CD4-positive, alpha-beta memory T cell (primary cell): Measurements from ENCODE around the gene SKAP1. TPM values are rescaled to one million over a fixed set of nuclear protein-coding genes. Genes with fewer than 3 reads are reported as not detected.
A peak's percentile ranks its signal among the peaks of the same experiment; 100 is the strongest.

ENCODE experiments used
- CTCF ChIA-PET: fragments of 350-600 bp; sonication (Branson Sonifier 250); formaldehyde crosslinking; loops from one replicate; lab custom pipeline; 2021; ENCODE audit warnings: inconsistent platforms; ENCODE audit not compliant: partially characterized antibody; lab: Charles Lee
- POLR2A ChIA-PET: fragments of 350-600 bp; sonication (Branson Sonifier 250); formaldehyde crosslinking; loops from one replicate; lab custom pipeline; 2021; ENCODE audit not compliant: partially characterized antibody; lab: Charles Lee
- DNase-seq, 5 donors: peaks; one replicate each; pipeline versions ENCODE4 v3.0.0 to v3.0.0-alpha.2; 2020 to 2022; ENCODE audit warnings: mixed read lengths in 1 of 5
- H3K27ac ChIP-seq: one replicate; pipeline ENCODE4 v1.7.0; 2013; ENCODE audit warnings: low read depth, low read length
- H3K27me3 ChIP-seq: 2 replicates; pipeline ENCODE4 v1.7.0; 2013; ENCODE audit warnings: mild to moderate bottlenecking, low read length, moderate library complexity; ENCODE audit not compliant: insufficient read depth
- H3K36me3 ChIP-seq: 2 replicates; pipeline ENCODE4 v1.7.0; 2013; ENCODE audit warnings: mild to moderate bottlenecking, low read length, moderate library complexity; ENCODE audit not compliant: insufficient read depth
- H3K4me1 ChIP-seq: 2 replicates; pipeline ENCODE4 v1.7.0; 2013; ENCODE audit warnings: mild to moderate bottlenecking, low read length, moderate library complexity; ENCODE audit not compliant: insufficient read depth
- H3K4me3 ChIP-seq, 2 donors: one replicate each; pipeline ENCODE4 v1.7.0; 2013; ENCODE audit warnings: low read length in 2 of 2, mild to moderate bottlenecking in 1 of 2
- H3K9me3 ChIP-seq, 2 donors: one replicate each; pipeline ENCODE4 v1.7.0; 2013; ENCODE audit warnings: low read length in 2 of 2, control low read depth in 1 of 2; ENCODE audit not compliant: control insufficient read depth in 1 of 2
- H3K27ac Mint-ChIP-seq, 7 donors: one replicate each; pipeline ENCODE4 v1.8.0; 2020 to 2021; ENCODE audit warnings: mixed read lengths in 7 of 7, mild to moderate bottlenecking in 6 of 7, inconsistent platforms in 3 of 7, moderate library complexity in 3 of 7
- H3K27me3 Mint-ChIP-seq, 2 donors: one replicate each; pipeline ENCODE4 v1.8.0; 2020 to 2021; ENCODE audit warnings: mixed read lengths in 2 of 2
- H3K36me3 Mint-ChIP-seq, 2 donors: one replicate each; pipeline ENCODE4 v1.8.0; 2020 to 2021; ENCODE audit warnings: mixed read lengths in 2 of 2, inconsistent platforms in 1 of 2, mild to moderate bottlenecking in 1 of 2
- H3K4me1 Mint-ChIP-seq, 4 donors: one replicate each; pipeline ENCODE4 v1.8.0; 2020 to 2021; ENCODE audit warnings: mixed read lengths in 4 of 4, mild to moderate bottlenecking in 1 of 4
- H3K4me3 Mint-ChIP-seq, 8 donors: one replicate each; pipeline ENCODE4 v1.8.0; 2020 to 2021; ENCODE audit warnings: mixed read lengths in 8 of 8, mild to moderate bottlenecking in 7 of 8, moderate library complexity in 6 of 8, inconsistent platforms in 3 of 8
- H3K9me3 Mint-ChIP-seq, 8 donors: one replicate each; pipeline ENCODE4 v1.8.0; 2020 to 2021; ENCODE audit warnings: mixed read lengths in 8 of 8, mild to moderate bottlenecking in 5 of 8, inconsistent platforms in 3 of 8, moderate library complexity in 1 of 8
- intact Hi-C: fragments of 100-400 bp; cut with micrococcal nuclease; formaldehyde crosslinking; loops from one replicate; pipeline ENCODE4 v1.15.1; 2023
- polyA plus RNA-seq, 2 donors: library from polyadenylated mRNA; unstranded; fragments of 300-500 nt; fragmentation: Illumina TruSeq; gene quantifications; one replicate each; pipeline ENCODE4 v1.2.3, GENCODE V29; 2021
- total RNA-seq, 2 experiments: library from RNA; stranded (reverse); gene quantifications; one replicate each; pipeline ENCODE4 v1.2.3, GENCODE V29; 2021

Gene SKAP1
- total and polyA plus RNA-seq, 4 experiments from 2014 or later: 83.4 to 336 (median 165) TPM

- no peak for DNase-seq
- peaks cover 46 to 86% (median 65%) of the 10 kb centered on the region in 4 donors for H3K4me1 Mint-ChIP-seq
- no peaks in the 10 kb centered on the region for H3K9me3 Mint-ChIP-seq
- POLR2A ChIA-PET: interaction anchor here (1.4 kb wide), 1 partner anchor 11 kb away, joined by 3 read pairs; no protein-coding TSS in a partner anchor
- H3K27me3 Mint-ChIP-seq: no peaks in the 10 kb centered on the region
- H3K4me3 Mint-ChIP-seq: no peak overlapping the region
- H3K4me1 ChIP-seq: peaks cover 52% of the 10 kb centered on the region
- no peaks in the 10 kb centered on the region for H3K27me3 ChIP-seq
- no peaks in the 10 kb centered on the region for H3K9me3 ChIP-seq
- intact Hi-C loops: no loop called here
- no peak overlapping the region for H3K4me3 ChIP-seq
- H3K27ac ChIP-seq: no peak overlapping the region
- CTCF ChIA-PET: interaction anchor here (1.0 to 1.4 kb wide), 2 partner anchors 11 to 362 kb away, joined by 3 read pairs; no protein-coding TSS in a partner anchor
- H3K36me3 Mint-ChIP-seq: peaks cover 11 to 16% of the 10 kb centered on the region in 2 donors
- H3K27ac Mint-ChIP-seq: no peak overlapping the region
- H3K36me3 ChIP-seq: no peaks in the 10 kb centered on the region
Observed at GRCh38 chr17:48238933-48239602, 190.9 kb downstream of the SKAP1 start.

GRCh38 chr17:48237456-48237855 lies 192.6 kb downstream of the SKAP1 start:
- H3K27me3 ChIP-seq: no peaks in the 10 kb centered on the region
- no peaks in the 10 kb centered on the region for H3K27me3 Mint-ChIP-seq
- CTCF ChIA-PET: no interaction called here
- peak overlapping the region in 1 of 8 donors; percentile 1 for H3K4me3 Mint-ChIP-seq
- H3K9me3 Mint-ChIP-seq: no peaks in the 10 kb centered on the region
- H3K4me3 ChIP-seq: no peak overlapping the region
- H3K27ac Mint-ChIP-seq: peak overlapping the region in 3 of 7 donors; percentile 18 to 23 (median 22)
- H3K4me1 Mint-ChIP-seq: peaks cover 39 to 74% (median 54%) of the 10 kb centered on the region in 4 donors
- H3K36me3 ChIP-seq: no peaks in the 10 kb centered on the region
- peaks cover 37% of the 10 kb centered on the region for H3K4me1 ChIP-seq
- no peaks in the 10 kb centered on the region for H3K9me3 ChIP-seq
- H3K36me3 Mint-ChIP-seq: peaks cover 14 to 20% of the 10 kb centered on the region in 2 donors
- POLR2A ChIA-PET: no interaction called here
- DNase-seq: no peak
- intact Hi-C loops: no loop called here
- H3K27ac ChIP-seq: no peak overlapping the region

GRCh38 chr17:48236681-48237134 lies 193.3 kb downstream of the SKAP1 start:
- Histone ChIP-seq H3K9me3 (no peaks in the 10 kb centered on the region), H3K27ac (no peak overlapping the region), H3K4me3 (no peak overlapping the region), H3K4me1 (peaks cover 30% of the 10 kb centered on the region), H3K36me3 (no peaks in the 10 kb centered on the region), H3K27me3 (no peaks in the 10 kb centered on the region)
- Mint-ChIP-seq H3K36me3 (peaks cover 18 to 20% of the 10 kb centered on the region in 2 donors), H3K9me3 (no peaks in the 10 kb centered on the region), H3K4me1 (peaks cover 35 to 71% (median 48%) of the 10 kb centered on the region in 4 donors), H3K27ac (no peak overlapping the region), H3K27me3 (no peaks in the 10 kb centered on the region), H3K4me3 (no peak overlapping the region)
- no peak for DNase-seq
- ChIA-PET POLR2A (no interaction called here), CTCF (no interaction called here)
- intact Hi-C loops: no loop called here

- CTCF ChIA-PET: interaction anchor here (1.1 to 1.6 kb wide), 3 partner anchors 9 to 358 kb away, joined by 3 to 7 read pairs (median 3); no protein-coding TSS in a partner anchor
- H3K4me1 Mint-ChIP-seq: peaks cover 29 to 58% (median 39%) of the 10 kb centered on the region in 4 donors
- peak overlapping the region in 1 of 7 donors; percentile 6 for H3K27ac Mint-ChIP-seq
- Histone ChIP-seq H3K27me3 (no peaks in the 10 kb centered on the region), H3K27ac (no peak overlapping the region), H3K9me3 (no peaks in the 10 kb centered on the region), H3K4me1 (peaks cover 15% of the 10 kb centered on the region), H3K4me3 (no peak overlapping the region), H3K36me3 (no peaks in the 10 kb centered on the region)
- DNase-seq: no peak
- no peak overlapping the region for H3K4me3 Mint-ChIP-seq
- intact Hi-C loops: no loop called here
- peaks cover 25 to 27% of the 10 kb centered on the region in 2 donors for H3K36me3 Mint-ChIP-seq
- H3K9me3 Mint-ChIP-seq: no peaks in the 10 kb centered on the region
- H3K27me3 Mint-ChIP-seq: no peaks in the 10 kb centered on the region
- POLR2A ChIA-PET: no interaction called here
Observed at GRCh38 chr17:48234922-48235321, 195.1 kb downstream of the SKAP1 start.

GRCh38 chr17:48231995-48232959 lies 197.7 kb downstream of the SKAP1 start:
- DNase-seq: no peak
- no peaks in the 10 kb centered on the region for H3K36me3 ChIP-seq
- POLR2A ChIA-PET: no interaction called here
- Mint-ChIP-seq H3K4me3 (no peak overlapping the region), H3K27me3 (no peaks in the 10 kb centered on the region), H3K9me3 (no peaks in the 10 kb centered on the region), H3K36me3 (peaks cover 20 to 25% of the 10 kb centered on the region in 2 donors), H3K4me1 (peaks cover 18 to 44% (median 25%) of the 10 kb centered on the region in 4 donors), H3K27ac (peak overlapping the region in 1 of 7 donors; percentile 61)
- H3K27ac ChIP-seq: no peak overlapping the region
- intact Hi-C loops: no loop called here
- no peaks in the 10 kb centered on the region for H3K27me3 ChIP-seq
- CTCF ChIA-PET: interaction anchor here (1.0 kb wide), 1 partner anchor 9 kb away, joined by 4 read pairs; no protein-coding TSS in a partner anchor
- H3K4me1 ChIP-seq: peaks cover 10% of the 10 kb centered on the region
- H3K9me3 ChIP-seq: no peaks in the 10 kb centered on the region
- H3K4me3 ChIP-seq: no peak overlapping the region

GRCh38 chr17:48229936-48230335 lies 200.1 kb downstream of the SKAP1 start:
- DNase-seq: no peak
- H3K36me3 ChIP-seq: peaks cover 7% of the 10 kb centered on the region
- CTCF ChIA-PET: no interaction called here
- H3K4me1 ChIP-seq: no peaks in the 10 kb centered on the region
- H3K36me3 Mint-ChIP-seq: peaks cover 20 to 24% of the 10 kb centered on the region in 2 donors
- H3K27ac Mint-ChIP-seq: peak overlapping the region in 3 of 7 donors; percentile 24 to 68 (median 38)
- H3K9me3 Mint-ChIP-seq: no peaks in the 10 kb centered on the region
- H3K27me3 ChIP-seq: no peaks in the 10 kb centered on the region
- H3K4me1 Mint-ChIP-seq: peaks cover 18 to 43% (median 26%) of the 10 kb centered on the region in 4 donors
- H3K27me3 Mint-ChIP-seq: no peaks in the 10 kb centered on the region
- intact Hi-C loops: no loop called here
- no peaks in the 10 kb centered on the region for H3K9me3 ChIP-seq
- POLR2A ChIA-PET: no interaction called here
- no peak overlapping the region for H3K27ac ChIP-seq
- H3K4me3 ChIP-seq: no peak overlapping the region
- no peak overlapping the region for H3K4me3 Mint-ChIP-seq
